ENCODE measurements around the gene NFYA. TPM values are rescaled to one million over a fixed set of nuclear protein-coding genes. Genes with fewer than 3 reads are reported as not detected.

The NFYA gene
- total and polyA plus RNA-seq, 2 of the 4 experiments (the other 2 are of a cell fraction): 10.9 to 28.5 TPM

- POLR2A ChIA-PET (ENCODE audit: unreplicated experiment): no interaction called here
- Histone ChIP-seq H4K5ac (ENCODE audit: low read depth, low read length) (no peak overlapping the region), H2BK120ac (ENCODE audit: low read depth, low read length) (no peak overlapping the region), H2AK9ac (replicated peaks; ENCODE audit: low read depth, low read length, poor library complexity) (no peak overlapping the region), H3K27me3 (ENCODE audit: control insufficient read depth, insufficient read depth, low read length) (no peaks in the 10 kb centered on the region), H2BK5ac (ENCODE audit: low read depth, low read length, poor library complexity, severe bottlenecking) (no peak overlapping the region), H3K4me3 (ENCODE audit: insufficient read depth, low read depth, low read length) (no peak overlapping the region), H2BK15ac (ENCODE audit: low read depth, low read length) (no peak overlapping the region), H4K20me1 (ENCODE audit: insufficient read depth, low read length) (no peaks in the 10 kb centered on the region), H2AFZ (replicated peaks; ENCODE audit: low read length, poor library complexity) (no peak overlapping the region), H3K27ac (ENCODE audit: insufficient read depth, low read length) (no peak overlapping the region), H3K36me3 (ENCODE audit: control insufficient read depth, insufficient read depth, low read length) (no peaks in the 10 kb centered on the region; the same call in 1 of the 2 replicates), H3K18ac (ENCODE audit: low read depth, low read length) (no peak overlapping the region), H4K91ac (ENCODE audit: insufficient read depth, low read depth, low read length) (no peak overlapping the region), H3K56ac (ENCODE audit: extremely low read depth, insufficient read depth, low read length) (no peak overlapping the region), H4K8ac (ENCODE audit: low read depth in 2 of 2, low read length in 2 of 2) (no peak overlapping the region), H3K4me2 (ENCODE audit: low read depth, low read length) (no peak overlapping the region), H3K79me1 (ENCODE audit: low read depth in 1 of 2, low read length in 2 of 2) (no peaks in the 10 kb centered on the region), H3K23ac (ENCODE audit: low read depth, low read length) (no peak overlapping the region), H3K9me1 (ENCODE audit: insufficient read depth, low read length) (no peaks in the 10 kb centered on the region), H2AK5ac (ENCODE audit: low read depth, low read length) (no peak overlapping the region), H3K4me1 (ENCODE audit: control insufficient read depth, insufficient read depth, low read length) (no peaks in the 10 kb centered on the region), H3K4ac (ENCODE audit: low read depth, low read length) (no peak overlapping the region), H2BK20ac (ENCODE audit: low read depth, low read length) (no peak overlapping the region), H3K9ac (ENCODE audit: low read depth, low read length) (no peak overlapping the region), H3K9me3 (ENCODE audit: control insufficient read depth, insufficient read depth, low read length) (no peaks in the 10 kb centered on the region), H3K14ac (replicated peaks; ENCODE audit: low read depth, low read length) (no peak overlapping the region)
- DNase-seq (no peak), ATAC-seq (ENCODE audit: low read depth) (no peak)
- no CpG with 5 or more reads among the region's 5 CpGs for whole genome bisulfite sequencing, 2 experiments (ENCODE audit: extremely low coverage in 2 of 2, insufficient read length in 1 of 2)
- dilution Hi-C loops (cut with HindIII; ENCODE audit: low sequenced_read_pairs, unreplicated experiment) (no loop called here), intact Hi-C loops (cut with micrococcal nuclease) (loop anchor here (10.0 kb wide), 2 partner anchors 510 to 1720 kb away; no protein-coding TSS in a partner anchor), in situ Hi-C loops (cut with MboI; ENCODE audit: low sequenced_read_pairs) (no loop called here)
- BruUV-seq (replicated peaks): no TSS peak
- TF ChIP-seq CEBPB (IDR thresholded peaks at IDR 0.05; ENCODE audit: low read depth, low read length) (no peak), SMC3 (IDR thresholded peaks at IDR 0.05; ENCODE audit: low read depth, low read length) (no peak), USF2 (IDR thresholded peaks at IDR 0.05; ENCODE audit: low read depth, low read length) (no peak), RAD21 (IDR thresholded peaks at IDR 0.05; ENCODE audit: low read length) (no peak), MAFK (IDR thresholded peaks at IDR 0.05; ENCODE audit: low read depth, low read length) (no peak), NFE2L2 (IDR thresholded peaks at IDR 0.05; ENCODE audit: low read depth, low read length) (no peak), RCOR1 (IDR thresholded peaks at IDR 0.05; ENCODE audit: insufficient replicate concordance, low read length) (no peak)
- CTCF ChIA-PET: no interaction called here
Observed at GRCh38 chr6:41064841-41065240, 7.9 kb upstream of the NFYA start.

Data from IMR-90 (cell line).